ENCODE measurements around the gene ADPRM.

The ADPRM gene

DNA sequence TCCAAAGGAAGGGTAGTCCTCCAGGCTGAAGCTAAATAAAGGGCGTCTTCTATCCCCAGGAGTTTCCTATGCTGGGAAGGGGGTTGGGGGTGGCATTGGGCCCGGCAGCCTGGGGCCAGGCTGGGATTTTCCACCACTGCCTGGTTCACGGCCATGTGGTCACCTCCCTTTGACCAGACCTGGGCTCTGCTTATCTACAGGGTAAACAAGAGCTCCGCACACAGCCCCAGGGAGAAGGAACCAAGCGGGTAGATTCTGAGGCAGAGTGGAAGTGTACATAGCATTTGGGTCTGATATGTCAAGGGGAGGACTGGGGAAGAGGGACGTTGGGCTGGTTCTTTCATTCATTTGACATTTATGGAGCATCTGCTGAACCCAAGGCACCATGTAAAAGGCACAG, 59.7 kb downstream of the ADPRM start:
- no peak overlapping the region for H3K4me3 ChIP-seq (ENCODE audit: low read length)
- TF ChIP-seq ZNF274 (IDR thresholded peaks at IDR 0.05; ENCODE audit: low read depth, low read length) = no peak

DNA sequence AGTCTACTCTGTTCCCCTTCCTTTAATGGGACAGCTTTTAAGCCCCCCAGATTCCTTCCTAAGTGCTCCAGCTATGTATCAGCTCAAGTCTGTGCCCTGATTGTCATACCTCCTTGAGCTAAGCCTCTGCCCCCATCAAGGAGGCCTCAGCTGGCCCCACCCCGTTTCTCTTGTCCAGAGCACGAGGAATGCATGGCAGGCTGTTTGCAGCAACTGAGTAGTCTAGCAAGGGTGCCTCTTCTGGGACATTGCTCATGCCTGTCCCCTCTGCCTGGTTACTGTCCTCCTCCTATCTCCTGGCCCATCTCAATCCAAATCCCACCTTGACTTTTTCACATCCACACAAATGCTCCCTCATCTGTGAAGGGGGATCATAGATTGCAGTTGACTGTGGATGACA, 60.3 kb downstream of the ADPRM start:
- TF ChIP-seq ZNF274 (IDR thresholded peaks at IDR 0.05; ENCODE audit: low read depth, low read length) = no peak
- H3K4me3 ChIP-seq (ENCODE audit: low read length) = no peak overlapping the region

DNA sequence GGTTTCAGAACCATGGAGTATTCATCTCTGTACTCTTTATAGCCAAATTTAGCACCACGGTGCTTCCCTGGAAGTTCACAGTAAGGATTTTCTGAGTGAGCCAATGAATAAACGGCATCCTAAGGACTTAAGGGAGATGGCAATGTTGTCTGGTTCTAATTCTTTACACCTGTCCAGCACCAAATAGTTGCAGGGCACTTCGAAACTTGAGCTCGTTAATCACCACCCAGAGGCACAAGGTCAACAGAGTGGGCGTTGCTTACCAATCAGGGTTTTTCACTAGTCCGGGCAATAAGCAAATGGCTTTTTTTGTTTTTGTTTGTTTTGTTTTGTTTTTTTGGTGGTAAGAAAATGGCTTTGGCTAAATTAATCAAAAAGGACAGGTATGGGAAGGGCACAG, 60.7 kb downstream of the ADPRM start:
- TF ChIP-seq ZNF274 (IDR thresholded peaks at IDR 0.05; ENCODE audit: low read depth, low read length) = no peak
- no peak overlapping the region for H3K4me3 ChIP-seq (ENCODE audit: low read length)

All from GM08714 (cell line).